HuH-7.5 (cell line): Measurements from ENCODE around the gene SAG.
"Not testable (repeated sequence)": the region's sequence is repeated elsewhere in the genome, so short reads cannot be mapped to it uniquely, and the experiment has no call there.

Experiments
- DNase-seq: peaks from one replicate; pipeline ENCODE4 v3.0.0; 2011; ENCODE audit warnings: low spot score

SAG gene

GRCh38 chr2:233331536-233331935, 23.9 kb downstream of the SAG start:
- no peak for DNase-seq

- DNase-seq: no peak
These were observed 24.5 kb downstream of the SAG start for GRCh38 chr2:233332125-233332524.

- no peak for DNase-seq
These were observed 27.3 kb downstream of the SAG start for GRCh38 chr2:233334915-233335314.

- DNase-seq: not testable (repeated sequence)
These were observed 28.5 kb downstream of the SAG start for GRCh38 chr2:233336091-233336490.

GRCh38 chr2:233336541-233336940, 28.9 kb downstream of the SAG start:
- no peak for DNase-seq

GRCh38 chr2:233338046-233338445, 30.4 kb downstream of the SAG start:
- no peak for DNase-seq

- no peak for DNase-seq
These were observed 31.3 kb downstream of the SAG start for GRCh38 chr2:233338812-233339368.

- no peak for DNase-seq
These were observed 31.8 kb downstream of the SAG start for GRCh38 chr2:233339427-233339826.

- DNase-seq: no peak
These were observed 33.7 kb downstream of the SAG start for GRCh38 chr2:233341296-233341695.

- DNase-seq: no peak
These were observed 34.7 kb downstream of the SAG start for GRCh38 chr2:233342301-233342700.

GRCh38 chr2:233343171-233343705, 35.6 kb downstream of the SAG start:
- no peak for DNase-seq

- DNase-seq: no peak
These were observed 38.8 kb downstream of the SAG start for GRCh38 chr2:233346376-233346775.

GRCh38 chr2:233346930-233347329, 39.3 kb downstream of the SAG start:
- no peak for DNase-seq

GRCh38 chr2:233349005-233349998, 41.7 kb downstream of the SAG start:
- peak; percentile 64 for DNase-seq

- DNase-seq: peak; percentile 47
These were observed 43.1 kb downstream of the SAG start for GRCh38 chr2:233350708-233351107.

GRCh38 chr2:233351423-233351822, 43.8 kb downstream of the SAG start:
- DNase-seq: no peak

- DNase-seq: no peak
These were observed 44.7 kb downstream of the SAG start for GRCh38 chr2:233352141-233352842.

GRCh38 chr2:233353101-233353768, 45.6 kb downstream of the SAG start:
- DNase-seq: no peak

GRCh38 chr2:233353769-233354499, 46.3 kb downstream of the SAG start, which contains the start of gene DGKD:
DGKD (plus strand) TSS chr2:233354494; CDS start chr2:233354519, 25 bp downstream.
- peak; percentile 81 for DNase-seq

- DNase-seq: peak; percentile 42
These were observed 46.9 kb downstream of the SAG start for GRCh38 chr2:233354500-233354924.

- DNase-seq: peak; percentile 68
These were observed 47.5 kb downstream of the SAG start for GRCh38 chr2:233354971-233355574.
